Measurements from ENCODE around the gene IMP4.

DNA sequence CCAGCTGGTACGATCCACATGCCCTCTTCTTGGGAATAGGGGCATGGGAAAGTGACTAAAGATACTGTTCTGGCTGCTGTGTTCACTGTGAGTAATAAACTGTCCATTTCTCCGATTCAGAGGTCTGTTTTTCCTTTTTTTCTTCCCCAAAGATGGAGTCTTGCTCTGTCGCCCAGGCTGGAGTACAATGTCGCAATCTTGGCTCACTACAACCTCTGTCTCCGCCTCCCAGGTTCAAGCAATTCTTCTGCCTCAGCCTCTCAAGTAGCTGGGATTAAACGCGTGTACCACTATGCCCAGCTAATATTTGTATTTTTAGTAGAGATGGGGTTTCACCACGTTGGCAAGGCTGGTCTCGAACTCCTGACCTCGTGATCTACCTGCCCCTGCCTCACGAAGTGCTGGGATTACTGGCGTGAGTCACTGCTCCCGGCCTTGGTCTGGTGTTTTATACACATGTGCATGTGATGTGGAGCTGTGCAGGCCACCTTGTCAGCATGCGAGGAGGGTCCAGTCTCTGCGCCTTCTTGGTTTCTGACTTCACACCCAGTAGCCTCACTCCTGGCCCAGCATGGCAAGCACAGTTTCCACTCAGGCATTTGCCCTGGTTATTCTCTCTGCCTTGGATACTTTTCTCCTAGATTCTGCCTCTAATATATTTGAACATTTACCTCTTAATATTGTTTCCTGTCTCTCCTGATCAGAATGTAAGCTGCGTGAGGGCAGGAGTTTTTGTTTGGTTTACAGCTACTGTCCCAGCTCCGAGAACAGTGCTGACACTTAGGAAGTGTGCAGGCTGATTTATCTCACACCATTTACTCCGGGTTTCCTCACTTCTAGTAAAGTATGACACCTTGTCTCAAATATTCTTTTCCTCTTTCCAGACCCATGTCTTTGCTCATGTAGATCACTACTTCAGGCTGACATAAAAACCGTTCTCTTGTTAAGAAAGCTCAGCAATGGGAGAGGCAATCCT, 32.9 kb downstream of the IMP4 start:
- TF ChIP-seq, protein P1, sequence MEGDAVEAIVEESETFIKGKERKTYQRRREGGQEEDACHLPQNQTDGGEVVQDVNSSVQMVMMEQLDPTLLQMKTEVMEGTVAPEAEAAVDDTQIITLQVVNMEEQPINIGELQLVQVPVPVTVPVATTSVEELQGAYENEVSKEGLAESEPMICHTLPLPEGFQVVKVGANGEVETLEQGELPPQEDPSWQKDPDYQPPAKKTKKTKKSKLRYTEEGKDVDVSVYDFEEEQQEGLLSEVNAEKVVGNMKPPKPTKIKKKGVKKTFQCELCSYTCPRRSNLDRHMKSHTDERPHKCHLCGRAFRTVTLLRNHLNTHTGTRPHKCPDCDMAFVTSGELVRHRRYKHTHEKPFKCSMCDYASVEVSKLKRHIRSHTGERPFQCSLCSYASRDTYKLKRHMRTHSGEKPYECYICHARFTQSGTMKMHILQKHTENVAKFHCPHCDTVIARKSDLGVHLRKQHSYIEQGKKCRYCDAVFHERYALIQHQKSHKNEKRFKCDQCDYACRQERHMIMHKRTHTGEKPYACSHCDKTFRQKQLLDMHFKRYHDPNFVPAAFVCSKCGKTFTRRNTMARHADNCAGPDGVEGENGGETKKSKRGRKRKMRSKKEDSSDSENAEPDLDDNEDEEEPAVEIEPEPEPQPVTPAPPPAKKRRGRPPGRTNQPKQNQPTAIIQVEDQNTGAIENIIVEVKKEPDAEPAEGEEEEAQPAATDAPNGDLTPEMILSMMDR (IDR thresholded peaks at IDR 0.05; ENCODE audit: poor library complexity), result no peak
- no peak for TF ChIP-seq EZH2 (IDR thresholded peaks at IDR 0.05; ENCODE audit: borderline replicate concordance)

Measured in hepatocyte (in vitro differentiated cells).